Esophagus squamous epithelium (tissue), 4 donors: ENCODE data around the gene SRRM2.

Experiments
- CTCF ChIP-seq, 6 experiments: fragments of 450-650 bp in 4 of 6; fragments of 200-600 bp in 2 of 6; sonication (generic) in 2 of 6; IDR thresholded peaks; one replicate each; pipeline ENCODE4 v1.5.1; 2016 to 2019; ENCODE audit warnings: antibody characterized with exemption in 6 of 6, mild to moderate bottlenecking in 4 of 6, moderate library complexity in 4 of 6
- POLR2A ChIP-seq, 4 donors: fragments of 450-650 bp; IDR thresholded peaks; one replicate each; pipeline ENCODE4 v1.6.1; 2017; ENCODE audit warnings: antibody characterized with exemption in 4 of 4, mild to moderate bottlenecking in 4 of 4, moderate library complexity in 3 of 4

- TF ChIP-seq POLR2A (IDR thresholded peaks at IDR 0.05) (no peak), CTCF (IDR thresholded peaks at IDR 0.05) (no peak)
Measured at GRCh38 chr16:2761886-2762583, 9.6 kb downstream of the SRRM2 start.
